NCI-H510A treated with DMSO at 0.1 percent for 48 hours (cell line): ENCODE data around the gene SND1.
"Not testable (repeated sequence)": the region's sequence is repeated elsewhere in the genome, so short reads cannot be mapped to it uniquely, and the experiment has no call there.

Source experiments
- DNase-seq: peaks from one replicate; lab custom pipeline; 2025; lab: John Stamatoyannopoulos, UW

SND1 gene

GRCh38 chr7:127891144-127891543, 239.2 kb downstream of the SND1 start:
- DNase-seq = no peak

GRCh38 chr7:127891854-127892438, 240.0 kb downstream of the SND1 start:
- no peak for DNase-seq

GRCh38 chr7:127892488-127893314, 240.7 kb downstream of the SND1 start:
- no peak for DNase-seq

- no peak for DNase-seq
Measured at GRCh38 chr7:127893547-127893946, 241.6 kb downstream of the SND1 start.

- DNase-seq = no peak
Measured at GRCh38 chr7:127894588-127894987, 242.6 kb downstream of the SND1 start.

GRCh38 chr7:127895360-127895759, 243.4 kb downstream of the SND1 start:
- no peak for DNase-seq

GRCh38 chr7:127895814-127896280, 243.9 kb downstream of the SND1 start:
- no peak for DNase-seq

GRCh38 chr7:127896659-127897058, 244.7 kb downstream of the SND1 start:
- no peak for DNase-seq

- DNase-seq = no peak
Measured at GRCh38 chr7:127897704-127898454, 245.9 kb downstream of the SND1 start.

- no peak for DNase-seq
Measured at GRCh38 chr7:127899411-127899810, 247.4 kb downstream of the SND1 start.

- no peak for DNase-seq
Measured at GRCh38 chr7:127900141-127900540, 248.1 kb downstream of the SND1 start.

- no peak for DNase-seq
Measured at GRCh38 chr7:127900732-127901685, 249.0 kb downstream of the SND1 start.

- no peak for DNase-seq
Measured at GRCh38 chr7:127901895-127902703, 250.1 kb downstream of the SND1 start.

- not testable (repeated sequence) for DNase-seq
Measured at GRCh38 chr7:127902753-127903152, 250.8 kb downstream of the SND1 start.

GRCh38 chr7:127903892-127904669, 252.1 kb downstream of the SND1 start:
- DNase-seq = no peak

- no peak for DNase-seq
Measured at GRCh38 chr7:127904670-127904985, 252.6 kb downstream of the SND1 start.

- DNase-seq = no peak
Measured at GRCh38 chr7:127905021-127905420, 253.0 kb downstream of the SND1 start.

- no peak for DNase-seq
Measured at GRCh38 chr7:127905491-127906330, 253.7 kb downstream of the SND1 start.
